ENCODE data around the gene BRS3. TPM values are rescaled to one million over a fixed set of nuclear protein-coding genes. Genes with fewer than 3 reads are reported as not detected.

BRS3 gene
- total and polyA plus RNA-seq, 8 donors: not detected

GRCh38 chrX:136528645-136529315 is 41.0 kb downstream of the BRS3 start:
- no peak for DNase-seq
- intact Hi-C loops (cut with DNase I; ENCODE audit: low total_unique reads): no loop called here
- H3K9me3 ChIP-seq: no peaks in the 10 kb centered on the region
- H3K27me3 ChIP-seq: peaks cover 0 to 3% (median 0%) of the 10 kb centered on the region in 3 donors
- H3K36me3 ChIP-seq: no peaks in the 10 kb centered on the region
- H3K4me3 ChIP-seq: no peak overlapping the region
- H3K27ac ChIP-seq: no peak overlapping the region
- WGBS, 5 donors: 64 to 88% (median 73%) methylated on average over 8 of the region's 8 CpGs
- TF ChIP-seq POLR2AphosphoS5 (IDR thresholded peaks at IDR 0.05): no peak
- TF ChIP-seq, protein P1, sequence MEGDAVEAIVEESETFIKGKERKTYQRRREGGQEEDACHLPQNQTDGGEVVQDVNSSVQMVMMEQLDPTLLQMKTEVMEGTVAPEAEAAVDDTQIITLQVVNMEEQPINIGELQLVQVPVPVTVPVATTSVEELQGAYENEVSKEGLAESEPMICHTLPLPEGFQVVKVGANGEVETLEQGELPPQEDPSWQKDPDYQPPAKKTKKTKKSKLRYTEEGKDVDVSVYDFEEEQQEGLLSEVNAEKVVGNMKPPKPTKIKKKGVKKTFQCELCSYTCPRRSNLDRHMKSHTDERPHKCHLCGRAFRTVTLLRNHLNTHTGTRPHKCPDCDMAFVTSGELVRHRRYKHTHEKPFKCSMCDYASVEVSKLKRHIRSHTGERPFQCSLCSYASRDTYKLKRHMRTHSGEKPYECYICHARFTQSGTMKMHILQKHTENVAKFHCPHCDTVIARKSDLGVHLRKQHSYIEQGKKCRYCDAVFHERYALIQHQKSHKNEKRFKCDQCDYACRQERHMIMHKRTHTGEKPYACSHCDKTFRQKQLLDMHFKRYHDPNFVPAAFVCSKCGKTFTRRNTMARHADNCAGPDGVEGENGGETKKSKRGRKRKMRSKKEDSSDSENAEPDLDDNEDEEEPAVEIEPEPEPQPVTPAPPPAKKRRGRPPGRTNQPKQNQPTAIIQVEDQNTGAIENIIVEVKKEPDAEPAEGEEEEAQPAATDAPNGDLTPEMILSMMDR (IDR thresholded peaks at IDR 0.05): no peak
- TF ChIP-seq POLR2A (IDR thresholded peaks at IDR 0.05): no peak
- no peak for TF ChIP-seq EP300 (IDR thresholded peaks at IDR 0.05)
- H3K4me1 ChIP-seq: peaks cover 0 to 17% (median 11%) of the 10 kb centered on the region in 4 donors

- Histone ChIP-seq H3K27ac (no peak overlapping the region), H3K9me3 (no peaks in the 10 kb centered on the region), H3K4me3 (no peak overlapping the region), H3K4me1 (peaks cover 0 to 17% (median 11%) of the 10 kb centered on the region in 4 donors), H3K36me3 (no peaks in the 10 kb centered on the region), H3K27me3 (peaks cover 0 to 3% (median 0%) of the 10 kb centered on the region in 3 donors)
- TF ChIP-seq POLR2AphosphoS5 (IDR thresholded peaks at IDR 0.05) (no peak), POLR2A (IDR thresholded peaks at IDR 0.05) (no peak), EP300 (IDR thresholded peaks at IDR 0.05) (no peak)
- TF ChIP-seq, protein P1 (IDR thresholded peaks at IDR 0.05): no peak
- no peak for DNase-seq
- WGBS, 5 donors: 39 to 63% (median 50%) methylated on average over 2 of the region's 2 CpGs
- intact Hi-C loops (cut with DNase I; ENCODE audit: low total_unique reads): no loop called here
These were observed 42.0 kb downstream of the BRS3 start for GRCh38 chrX:136529795-136530194.

GRCh38 chrX:136531951-136532350 is 44.2 kb downstream of the BRS3 start, which contains the start of gene VGLL1:
VGLL1 (plus strand) TSS chrX:136532215; CDS start chrX:136536021, 3,806 bp downstream.
- peak in 1 of 2 donors; percentile 51 for DNase-seq
- 50 to 67% (median 57%) methylated on average over 3 of the region's 3 CpGs for WGBS, 5 donors

GRCh38 chrX:136534131-136534530 is 46.4 kb downstream of the BRS3 start:
- TF ChIP-seq, protein P1 (IDR thresholded peaks at IDR 0.05): no peak
- TF ChIP-seq POLR2AphosphoS5 (IDR thresholded peaks at IDR 0.05) (no peak), POLR2A (IDR thresholded peaks at IDR 0.05) (no peak), EP300 (IDR thresholded peaks at IDR 0.05) (no peak)
- 70 to 94% (median 89%) methylated on average over 2 of the region's 2 CpGs for WGBS, 5 donors

More at GRCh38 chrX:136531951-136532350, 44.2 kb downstream of the BRS3 start, which contains the start of gene VGLL1:
- H3K27ac ChIP-seq: no peak within 1 kb of the TSS
- intact Hi-C loops (cut with DNase I; ENCODE audit: low total_unique reads): no loop called here
- H3K27me3 ChIP-seq: peaks cover 0 to 9% (median 0%) of the 10 kb centered on the region in 3 donors
- TF ChIP-seq, protein P1 (IDR thresholded peaks at IDR 0.05): no peak
- TF ChIP-seq POLR2A (IDR thresholded peaks at IDR 0.05): no peak
- no peak for TF ChIP-seq EP300 (IDR thresholded peaks at IDR 0.05)
- TF ChIP-seq POLR2AphosphoS5 (IDR thresholded peaks at IDR 0.05): no peak
- no peaks in the 10 kb centered on the region for H3K36me3 ChIP-seq
- no peak within 1 kb of the TSS for H3K4me3 ChIP-seq
- H3K4me1 ChIP-seq: peaks cover 0 to under 1% (median 0%) of the 10 kb centered on the region in 4 donors
- H3K9me3 ChIP-seq: no peaks in the 10 kb centered on the region

More at GRCh38 chrX:136534131-136534530, 46.4 kb downstream of the BRS3 start:
- intact Hi-C loops (cut with DNase I; ENCODE audit: low total_unique reads): no loop called here
- H3K27me3 ChIP-seq: peaks cover 0 to 9% (median 0%) of the 10 kb centered on the region in 3 donors
- no peaks in the 10 kb centered on the region for H3K9me3 ChIP-seq
- H3K4me1 ChIP-seq: no peaks in the 10 kb centered on the region
- H3K27ac ChIP-seq: no peak overlapping the region
- no peaks in the 10 kb centered on the region for H3K36me3 ChIP-seq
- no peak for DNase-seq
- H3K4me3 ChIP-seq: no peak overlapping the region

Measured in stomach (tissue), 9 donors.